Keratinocyte (primary cell): ENCODE measurements around the gene RASIP1. TPM values are rescaled to one million over a fixed set of nuclear protein-coding genes. Genes with fewer than 3 reads are reported as not detected.
"Not testable (repeated sequence)": the region's sequence is repeated elsewhere in the genome, so short reads cannot be mapped to it uniquely, and the experiment has no call there.

ENCODE experiments used
- DNase-seq: peaks from one replicate; pipeline ENCODE4 v3.0.0-alpha.2; 2011; ENCODE audit warnings: low read depth, missing footprints, low spot score
- FAIRE-seq: peaks from 2 replicates; lab custom pipeline; 2011; peaks lifted over from hg19 to GRCh38; lab: Jason Lieb, UNC
- H2AFZ ChIP-seq: 2 replicates; pipeline ENCODE4 v1.6.0; 2012; ENCODE audit warnings: low read length, control low read depth, inconsistent platforms; ENCODE audit not compliant: control insufficient read depth
- H3K27ac ChIP-seq: 2 replicates; pipeline ENCODE4 v1.5.1; 2011; ENCODE audit warnings: low read length; ENCODE audit not compliant: control insufficient read depth, insufficient read depth
- H3K27me3 ChIP-seq: 3 replicates; pipeline ENCODE4 v1.6.0; 2011; ENCODE audit warnings: low read length; ENCODE audit not compliant: control insufficient read depth, insufficient read depth; ENCODE audit errors: extremely low read depth
- H3K36me3 ChIP-seq, 2 experiments: 2 replicates in 1 of 2; 3 replicates in 1 of 2; pipeline ENCODE4 v1.5.1; 2011; ENCODE audit warnings: low read length in 2 of 2, mild to moderate bottlenecking in 1 of 2; ENCODE audit not compliant: control insufficient read depth in 2 of 2, insufficient read depth in 2 of 2; ENCODE audit errors: extremely low read depth in 1 of 2
- H3K4me1 ChIP-seq: 3 replicates; pipeline ENCODE4 v1.5.1; 2011; ENCODE audit warnings: low read length; ENCODE audit not compliant: control insufficient read depth, insufficient read depth; ENCODE audit errors: extremely low read depth
- H3K4me2 ChIP-seq: 3 replicates; pipeline ENCODE4 v1.6.0; 2011; ENCODE audit warnings: low read depth, low read length; ENCODE audit not compliant: control insufficient read depth, insufficient read depth; ENCODE audit errors: extremely low read depth
- H3K4me3 ChIP-seq, 3 experiments: fragments of 200-600 bp in 1 of 3; sonication (generic) in 1 of 3; 2 replicates in 2 of 3; 3 replicates in 1 of 3; pipeline ENCODE4 v1.5.1; 2011 to 2016; ENCODE audit warnings: low read length in 3 of 3, mild to moderate bottlenecking in 3 of 3, control low read depth in 2 of 3, inconsistent platforms in 1 of 3, low read depth in 1 of 3, mixed read lengths in 1 of 3, mixed run types in 1 of 3, moderate library complexity in 1 of 3; ENCODE audit not compliant: control insufficient read depth in 2 of 3, insufficient read depth in 2 of 3; ENCODE audit errors: extremely low read depth in 1 of 3
- H3K79me2 ChIP-seq: 2 replicates; pipeline ENCODE4 v1.6.0; 2012; ENCODE audit warnings: low read length; ENCODE audit not compliant: control insufficient read depth, insufficient read depth
- H3K9ac ChIP-seq: 3 replicates; pipeline ENCODE4 v1.6.0; 2011; ENCODE audit warnings: low read length; ENCODE audit not compliant: control insufficient read depth, insufficient read depth; ENCODE audit errors: extremely low read depth
- H3K9me1 ChIP-seq: 3 replicates; pipeline ENCODE4 v1.6.0; 2011; ENCODE audit warnings: low read length; ENCODE audit not compliant: control insufficient read depth, insufficient read depth; ENCODE audit errors: extremely low read depth
- H3K9me3 ChIP-seq: 2 replicates; pipeline ENCODE4 v1.5.1; 2012; ENCODE audit warnings: low read depth, low read length; ENCODE audit not compliant: control insufficient read depth
- H4K20me1 ChIP-seq: 3 replicates; pipeline ENCODE4 v1.6.0; 2011; ENCODE audit warnings: low read length; ENCODE audit not compliant: control insufficient read depth, insufficient read depth; ENCODE audit errors: extremely low read depth
- EZH2 ChIP-seq: IDR thresholded peaks from one replicate; pipeline ENCODE4 v1.6.1; 2012; ENCODE audit warnings: inconsistent platforms, mild to moderate bottlenecking, low read length, moderate library complexity
- dilution Hi-C: fragments of 300-500 bp; cut with MboI; formaldehyde crosslinking; loops from one replicate; pipeline ENCODE4 v1.7.0; 2020; ENCODE audit warnings: low sequenced_read_pairs; ENCODE audit not compliant: extremely low pct_ligation_motif_present
- polyA plus RNA-seq, 5 experiments: library from polyadenylated mRNA; depleted of rRNA in 3 of 5; stranded (reverse) in 3 of 5; stranded (forward) in 1 of 5; unstranded in 1 of 5; fragments of >200 nt; gene quantifications; 1 replicate in 1 of 5; 2 replicates in 3 of 5; 3 replicates in 1 of 5; pipeline versions ENCODE4 v1.2.1 to v1.2.3, GENCODE V29; 2011 to 2012; ENCODE audit warnings: missing spikeins in 2 of 5, low read depth in 1 of 5, low replicate concordance in 1 of 5
- TF ChIP-seq, protein P1 (sequence below), 3 experiments: IDR thresholded peaks in 1 of 3; conservative IDR thresholded peaks in 1 of 3; optimal IDR thresholded peaks in 1 of 3; 2 replicates in 2 of 3; 3 replicates in 1 of 3; pipeline versions ENCODE3 to v1.5.1; 2011; ENCODE audit warnings: low read length in 3 of 3, mild to moderate bottlenecking in 3 of 3, moderate library complexity in 2 of 3, control low read depth in 1 of 3, inconsistent platforms in 1 of 3; ENCODE audit not compliant: insufficient read depth in 2 of 3; ENCODE audit errors: extremely low read depth in 1 of 3

Gene RASIP1
- polyA plus RNA-seq, 1 donor (not counting 4 experiments of a cell fraction or from before 2014, with no cell fraction given): 2.3 TPM

DNA sequence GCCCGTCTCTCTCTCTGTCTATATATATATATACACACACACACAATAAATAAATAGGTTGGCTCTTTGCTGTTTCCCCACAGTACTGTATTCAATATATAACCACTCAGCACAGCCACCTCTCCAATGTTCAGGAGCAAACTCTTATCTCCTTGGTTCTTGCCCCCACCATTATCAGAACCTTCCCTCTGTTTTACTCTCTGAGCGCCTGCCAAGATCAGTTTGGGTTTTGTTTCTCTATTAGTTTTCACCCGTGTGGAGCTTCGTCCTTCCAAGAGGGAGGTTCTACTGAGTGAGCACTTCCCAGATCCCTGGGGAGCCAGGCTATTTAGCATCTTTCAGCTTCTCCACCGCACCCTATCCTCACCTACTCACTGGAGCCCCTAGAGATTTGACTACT lies 25.4 kb upstream of the RASIP1 start:
- H4K20me1 ChIP-seq, H2AFZ ChIP-seq, H3K27ac ChIP-seq, H3K4me3 ChIP-seq, DNase-seq, H3K9me1 ChIP-seq, dilution Hi-C loops, H3K9me3 ChIP-seq, FAIRE-seq, H3K4me2 ChIP-seq, H3K79me2 ChIP-seq, H3K4me1 ChIP-seq, H3K36me3 ChIP-seq, H3K9ac ChIP-seq: not testable (repeated sequence)
- H3K27me3 ChIP-seq: peaks cover 11% of the 10 kb centered on the region

GRCh38 chr19:48760504-48761205 lies 20.2 kb upstream of the RASIP1 start:
- Histone ChIP-seq H4K20me1 (no peaks in the 10 kb centered on the region), H3K4me2 (no peak overlapping the region), H3K36me3 (no peaks in the 10 kb centered on the region), H3K9ac (no peak overlapping the region), H3K27me3 (peaks cover 15% of the 10 kb centered on the region), H2AFZ (no peak overlapping the region), H3K9me3 (no peaks in the 10 kb centered on the region), H3K79me2 (no peaks in the 10 kb centered on the region), H3K9me1 (no peaks in the 10 kb centered on the region), H3K4me3 (no peak overlapping the region), H3K4me1 (no peaks in the 10 kb centered on the region), H3K27ac (no peak overlapping the region)
- no peak for FAIRE-seq
- no peak for DNase-seq
- dilution Hi-C loops: no loop called here
- no peak for TF ChIP-seq EZH2
- TF ChIP-seq, protein P1, sequence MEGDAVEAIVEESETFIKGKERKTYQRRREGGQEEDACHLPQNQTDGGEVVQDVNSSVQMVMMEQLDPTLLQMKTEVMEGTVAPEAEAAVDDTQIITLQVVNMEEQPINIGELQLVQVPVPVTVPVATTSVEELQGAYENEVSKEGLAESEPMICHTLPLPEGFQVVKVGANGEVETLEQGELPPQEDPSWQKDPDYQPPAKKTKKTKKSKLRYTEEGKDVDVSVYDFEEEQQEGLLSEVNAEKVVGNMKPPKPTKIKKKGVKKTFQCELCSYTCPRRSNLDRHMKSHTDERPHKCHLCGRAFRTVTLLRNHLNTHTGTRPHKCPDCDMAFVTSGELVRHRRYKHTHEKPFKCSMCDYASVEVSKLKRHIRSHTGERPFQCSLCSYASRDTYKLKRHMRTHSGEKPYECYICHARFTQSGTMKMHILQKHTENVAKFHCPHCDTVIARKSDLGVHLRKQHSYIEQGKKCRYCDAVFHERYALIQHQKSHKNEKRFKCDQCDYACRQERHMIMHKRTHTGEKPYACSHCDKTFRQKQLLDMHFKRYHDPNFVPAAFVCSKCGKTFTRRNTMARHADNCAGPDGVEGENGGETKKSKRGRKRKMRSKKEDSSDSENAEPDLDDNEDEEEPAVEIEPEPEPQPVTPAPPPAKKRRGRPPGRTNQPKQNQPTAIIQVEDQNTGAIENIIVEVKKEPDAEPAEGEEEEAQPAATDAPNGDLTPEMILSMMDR (optimal IDR thresholded peaks at IDR 0.05 in 1 of 3, IDR thresholded peaks at IDR 0.05 in 1 of 3, conservative IDR thresholded peaks at IDR 0.05 in 1 of 3; ENCODE audit: extremely low read depth in 1 of 3, insufficient read depth in 2 of 3, low read length in 3 of 3): no peak

DNA sequence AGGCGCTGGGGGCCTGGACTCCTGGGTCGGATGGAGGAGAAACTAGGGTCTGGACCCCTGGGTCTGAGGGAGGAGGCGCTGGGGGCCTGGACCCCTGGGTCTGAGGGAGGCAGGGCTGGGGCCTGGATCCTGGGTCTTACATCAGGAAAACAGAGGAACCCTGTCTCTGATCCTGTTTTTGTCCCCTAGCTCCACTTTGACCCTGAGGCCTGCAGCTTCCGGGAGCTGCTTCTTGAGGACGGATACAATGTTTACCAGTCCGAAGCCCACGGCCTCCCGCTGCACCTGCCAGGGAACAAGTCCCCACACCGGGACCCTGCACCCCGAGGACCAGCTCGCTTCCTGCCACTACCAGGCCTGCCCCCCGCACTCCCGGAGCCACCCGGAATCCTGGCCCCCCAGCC lies 17.3 kb upstream of the RASIP1 start:
- Histone ChIP-seq H3K9me1 (no peaks in the 10 kb centered on the region), H3K9me3 (no peaks in the 10 kb centered on the region), H3K79me2 (no peaks in the 10 kb centered on the region), H3K4me3 (no peak overlapping the region), H4K20me1 (no peaks in the 10 kb centered on the region), H3K4me2 (no peak overlapping the region), H2AFZ (no peak overlapping the region), H3K27ac (no peak overlapping the region), H3K9ac (no peak overlapping the region), H3K4me1 (peaks cover 9% of the 10 kb centered on the region), H3K36me3 (no peaks in the 10 kb centered on the region), H3K27me3 (peaks cover 15% of the 10 kb centered on the region)
- dilution Hi-C loops: no loop called here
- FAIRE-seq: no peak
- no peak for DNase-seq
- TF ChIP-seq, protein P1 (optimal IDR thresholded peaks at IDR 0.05 in 1 of 3, IDR thresholded peaks at IDR 0.05 in 1 of 3, conservative IDR thresholded peaks at IDR 0.05 in 1 of 3; ENCODE audit: extremely low read depth in 1 of 3, insufficient read depth in 2 of 3, low read length in 3 of 3): no peak
- no peak for TF ChIP-seq EZH2
